GM21381 (cell line): ENCODE data around the gene CDK11B.
A peak's percentile ranks its signal among the peaks of the same experiment; 100 is the strongest.
"Not testable (repeated sequence)": the region's sequence is repeated elsewhere in the genome, so short reads cannot be mapped to it uniquely, and the experiment has no call there.

Experiments used
- ATAC-seq: cut with Tn5 transposase; IDR thresholded peaks from one replicate; pipeline ENCODE4 v1.9.1; 2021; ENCODE audit warnings: mild to moderate bottlenecking, moderate library complexity; ENCODE audit not compliant: unreplicated experiment

CDK11B gene

GRCh38 chr1:1662830-1663560 lies 4.2 kb upstream of the CDK11B start:
- not testable (repeated sequence) for ATAC-seq

GRCh38 chr1:1662392-1662791 lies 3.6 kb upstream of the CDK11B start:
- not testable (repeated sequence) for ATAC-seq

- not testable (repeated sequence) for ATAC-seq
Measured at GRCh38 chr1:1648265-1648664, 10.5 kb downstream of the CDK11B start.

- ATAC-seq: not testable (repeated sequence)
Measured at GRCh38 chr1:1647567-1648241, 11.1 kb downstream of the CDK11B start.

GRCh38 chr1:1646326-1646725 lies 12.5 kb downstream of the CDK11B start:
- ATAC-seq: not testable (repeated sequence)

- ATAC-seq: not testable (repeated sequence)
Measured at GRCh38 chr1:1640711-1641461, 17.9 kb downstream of the CDK11B start.

GRCh38 chr1:1640081-1640480 lies 18.7 kb downstream of the CDK11B start:
- not testable (repeated sequence) for ATAC-seq

GRCh38 chr1:1639368-1639767 lies 19.4 kb downstream of the CDK11B start:
- ATAC-seq: not testable (repeated sequence)

- not testable (repeated sequence) for ATAC-seq
Measured at GRCh38 chr1:1638528-1638927, 20.3 kb downstream of the CDK11B start.

- not testable (repeated sequence) for ATAC-seq
Measured at GRCh38 chr1:1637479-1637875, 21.3 kb downstream of the CDK11B start.

- ATAC-seq: not testable (repeated sequence)
Measured at GRCh38 chr1:1636621-1637478, 22.0 kb downstream of the CDK11B start.

- ATAC-seq: not testable (repeated sequence)
Measured at GRCh38 chr1:1634613-1635012, 24.2 kb downstream of the CDK11B start.

GRCh38 chr1:1633409-1633808 lies 25.4 kb downstream of the CDK11B start:
- not testable (repeated sequence) for ATAC-seq

GRCh38 chr1:1631782-1632420 lies 26.9 kb downstream of the CDK11B start, which contains the start of gene MMP23B:
Gene MMP23B (plus strand): TSS chr1:1632173. CDS start chr1:1632219, 46 bp downstream.
- ATAC-seq: no peak

GRCh38 chr1:1630965-1631781 lies 27.6 kb downstream of the CDK11B start:
- no peak for ATAC-seq

GRCh38 chr1:1630191-1630964 lies 28.4 kb downstream of the CDK11B start:
- ATAC-seq: peak; percentile 51

GRCh38 chr1:1629430-1630190 lies 29.2 kb downstream of the CDK11B start:
- ATAC-seq: no peak
